Measurements from ENCODE around the gene FAM228A.

The FAM228A gene

GRCh38 chr2:24206242-24206641, 31.4 kb downstream of the FAM228A start:
- H3K36me3 ChIP-seq (ENCODE audit: insufficient read depth, low read length): peaks cover 27% of the 10 kb centered on the region; the same call in 1 of the 2 replicates
- H3K9ac ChIP-seq (ENCODE audit: low read depth, low read length, poor library complexity, severe bottlenecking): no peak overlapping the region
- no peaks in the 10 kb centered on the region for H3K27me3 ChIP-seq (ENCODE audit: insufficient read depth, low read length, poor library complexity, severe bottlenecking)
- H3K79me2 ChIP-seq (ENCODE audit: insufficient read depth, low read length): no peaks in the 10 kb centered on the region
- no peak overlapping the region for H3K4me2 ChIP-seq (ENCODE audit: low read depth, low read length, poor library complexity, severe bottlenecking)
- no peak for TF ChIP-seq CTCF (conservative IDR thresholded peaks at IDR 0.05; ENCODE audit: low read length)
- TF ChIP-seq EZH2phosphoT487 (IDR thresholded peaks at IDR 0.05; ENCODE audit: borderline replicate concordance): no peak
- H3K9me2 ChIP-seq (replicated peaks; ENCODE audit: low read depth, low read length): no peaks in the 10 kb centered on the region
- H4K20me1 ChIP-seq (ENCODE audit: insufficient read depth, low read length, poor library complexity, severe bottlenecking): no peaks in the 10 kb centered on the region
- no peaks in the 10 kb centered on the region for H3K9me3 ChIP-seq (ENCODE audit: insufficient read depth, low read depth, low read length)
- no peaks in the 10 kb centered on the region for H3K4me1 ChIP-seq (ENCODE audit: insufficient read depth, low read length, poor library complexity, severe bottlenecking)
- H2AFZ ChIP-seq (ENCODE audit: low read length): no peak overlapping the region
- H3K4me3 ChIP-seq (ENCODE audit: low read length, poor library complexity, severe bottlenecking): no peak overlapping the region
- no peaks in the 10 kb centered on the region for H3F3A ChIP-seq (ENCODE audit: low read depth)

GRCh38 chr2:24206714-24207113, 31.9 kb downstream of the FAM228A start:
- Histone ChIP-seq H3K4me2 (ENCODE audit: low read depth, low read length, poor library complexity, severe bottlenecking) (no peak overlapping the region), H3K4me3 (ENCODE audit: low read length, poor library complexity, severe bottlenecking) (no peak overlapping the region), H3F3A (ENCODE audit: low read depth) (no peaks in the 10 kb centered on the region), H3K9me3 (ENCODE audit: insufficient read depth, low read depth, low read length) (no peaks in the 10 kb centered on the region), H3K79me2 (ENCODE audit: insufficient read depth, low read length) (no peaks in the 10 kb centered on the region), H3K36me3 (ENCODE audit: insufficient read depth, low read length) (peaks cover 30% of the 10 kb centered on the region; the same call in 1 of the 2 replicates), H2AFZ (ENCODE audit: low read length) (no peak overlapping the region), H3K4me1 (ENCODE audit: insufficient read depth, low read length, poor library complexity, severe bottlenecking) (no peaks in the 10 kb centered on the region), H3K9me2 (replicated peaks; ENCODE audit: low read depth, low read length) (no peaks in the 10 kb centered on the region), H3K27me3 (ENCODE audit: insufficient read depth, low read length, poor library complexity, severe bottlenecking) (no peaks in the 10 kb centered on the region), H3K9ac (ENCODE audit: low read depth, low read length, poor library complexity, severe bottlenecking) (no peak overlapping the region), H4K20me1 (ENCODE audit: insufficient read depth, low read length, poor library complexity, severe bottlenecking) (no peaks in the 10 kb centered on the region)
- TF ChIP-seq CTCF (conservative IDR thresholded peaks at IDR 0.05; ENCODE audit: low read length): no peak

- Histone ChIP-seq H3K9me2 (replicated peaks; ENCODE audit: low read depth, low read length) (no peaks in the 10 kb centered on the region), H3K4me3 (ENCODE audit: low read length, poor library complexity, severe bottlenecking) (no peak overlapping the region), H3K27me3 (ENCODE audit: insufficient read depth, low read length, poor library complexity, severe bottlenecking) (no peaks in the 10 kb centered on the region), H4K20me1 (ENCODE audit: insufficient read depth, low read length, poor library complexity, severe bottlenecking) (no peaks in the 10 kb centered on the region), H3K9me3 (ENCODE audit: insufficient read depth, low read depth, low read length) (no peaks in the 10 kb centered on the region), H3K36me3 (ENCODE audit: insufficient read depth, low read length) (peaks cover 37% of the 10 kb centered on the region; the same call in 1 of the 2 replicates), H3F3A (ENCODE audit: low read depth) (no peaks in the 10 kb centered on the region), H3K4me1 (ENCODE audit: insufficient read depth, low read length, poor library complexity, severe bottlenecking) (no peaks in the 10 kb centered on the region), H3K79me2 (ENCODE audit: insufficient read depth, low read length) (no peaks in the 10 kb centered on the region), H3K4me2 (ENCODE audit: low read depth, low read length, poor library complexity, severe bottlenecking) (no peak overlapping the region), H2AFZ (ENCODE audit: low read length) (no peak overlapping the region), H3K9ac (ENCODE audit: low read depth, low read length, poor library complexity, severe bottlenecking) (no peak overlapping the region)
- TF ChIP-seq EZH2phosphoT487 (IDR thresholded peaks at IDR 0.05; ENCODE audit: borderline replicate concordance) (no peak), CTCF (conservative IDR thresholded peaks at IDR 0.05; ENCODE audit: low read length) (no peak)
These were observed 32.5 kb downstream of the FAM228A start for GRCh38 chr2:24207359-24207758.

Measured in Loucy (cell line).